Vagina (tissue), 2 donors: ENCODE data around the gene PTN. TPM values are rescaled to one million over a fixed set of nuclear protein-coding genes. Genes with fewer than 3 reads are reported as not detected.
A peak's percentile ranks its signal among the peaks of the same experiment; 100 is the strongest.

Experiments used
- DNase-seq, 2 donors: peaks; one replicate each; pipeline ENCODE4 v3.0.0-alpha.2; 2017; ENCODE audit errors: extremely low spot score in 2 of 2
- H3K27ac ChIP-seq: fragments of 200-600 bp; sonication (generic); one replicate; pipeline ENCODE4 v1.5.1; 2019
- H3K27me3 ChIP-seq: fragments of 200-600 bp; sonication (generic); one replicate; pipeline ENCODE4 v1.5.1; 2019
- H3K36me3 ChIP-seq, 2 donors: fragments of 200-600 bp; sonication (generic); one replicate each; pipeline ENCODE4 v1.5.1; 2017 to 2019
- H3K4me1 ChIP-seq: fragments of 200-600 bp; sonication (generic); one replicate; pipeline ENCODE4 v1.5.1; 2019
- H3K4me3 ChIP-seq, 2 donors: fragments of 200-600 bp; sonication (generic); 1 replicate in 1 of 2; 2 replicates in 1 of 2; pipeline ENCODE4 v1.5.1; 2016 to 2019
- H3K9me3 ChIP-seq: fragments of 200-600 bp; sonication (generic); one replicate; pipeline ENCODE4 v1.5.1; 2019
- CTCF ChIP-seq, 3 experiments: fragments of 450-650 bp in 2 of 3; fragments of 200-600 bp in 1 of 3; sonication (generic) in 1 of 3; IDR thresholded peaks; one replicate each; pipeline ENCODE4 v1.5.1; 2017 to 2019; ENCODE audit warnings: antibody characterized with exemption in 3 of 3, mild to moderate bottlenecking in 2 of 3, moderate library complexity in 2 of 3
- POLR2A ChIP-seq, 2 donors: fragments of 450-650 bp; IDR thresholded peaks; one replicate each; pipeline ENCODE4 v1.6.1; 2017; ENCODE audit warnings: antibody characterized with exemption in 2 of 2, mild to moderate bottlenecking in 2 of 2, moderate library complexity in 2 of 2
- POLR2AphosphoS5 ChIP-seq, 2 donors: sonication (generic); formaldehyde crosslinking; IDR thresholded peaks; one replicate each; pipeline ENCODE4 v1.9.0; 2017; ENCODE audit warnings: antibody characterized with exemption in 2 of 2, mild to moderate bottlenecking in 2 of 2, low read depth in 1 of 2; ENCODE audit not compliant: insufficient read depth in 1 of 2
- intact Hi-C: fragments of 100-400 bp; cut with DNase I; formaldehyde crosslinking; loops from one replicate; pipeline ENCODE4 v1.15.1; 2023
- total RNA-seq: library from RNA; depleted of rRNA; stranded (reverse); fragments of >200 nt; gene quantifications from one replicate; pipeline ENCODE4 v1.2.3, GENCODE V29; 2016

PTN gene
- 48.4 TPM for total RNA-seq

DNA sequence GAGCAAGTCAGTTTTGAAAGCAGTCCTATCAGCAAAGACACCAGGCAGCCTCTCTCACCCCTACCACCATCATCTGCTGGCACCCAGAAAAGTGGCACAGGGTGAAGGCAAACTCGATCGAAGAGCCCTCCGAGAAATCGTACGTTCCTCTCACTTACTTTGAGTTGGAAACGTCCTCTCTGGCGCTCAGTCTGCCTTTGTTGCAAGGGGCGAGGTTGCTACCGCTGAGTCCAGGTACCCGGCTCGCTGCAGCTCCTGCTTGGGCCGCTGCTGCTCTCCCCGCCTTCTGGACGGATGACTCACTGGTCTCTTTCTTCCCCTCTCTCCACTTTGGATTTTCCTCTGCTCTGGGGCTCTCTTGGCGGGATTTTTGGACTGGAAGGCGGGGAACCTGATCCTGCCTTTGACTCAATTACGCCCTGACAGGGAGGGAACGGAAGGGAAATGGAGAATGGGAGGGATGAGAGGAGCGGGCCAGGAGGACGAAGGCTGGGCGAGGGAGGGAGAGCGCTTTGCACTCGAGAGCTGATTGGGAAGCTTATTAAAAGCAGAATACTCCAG lies at the start of gene PTN:
PTN (minus strand) TSS at position 453 of the 561 bp plus-strand sequence. CDS start 88,760 bp downstream, outside the sequence.
- Histone ChIP-seq H3K27me3 (no peaks in the 10 kb centered on the region), H3K9me3 (no peaks in the 10 kb centered on the region), H3K27ac (peak within 1 kb of the TSS; percentile 2), H3K4me3 (peak within 1 kb of the TSS; percentile 37 to 57), H3K4me1 (no peaks in the 10 kb centered on the region), H3K36me3 (no peaks in the 10 kb centered on the region)
- intact Hi-C loops, result no loop called here
- no peak for DNase-seq
- no peak for TF ChIP-seq POLR2A (IDR thresholded peaks at IDR 0.05)
- no peak for TF ChIP-seq CTCF (IDR thresholded peaks at IDR 0.05)
- TF ChIP-seq POLR2AphosphoS5 (IDR thresholded peaks at IDR 0.05; ENCODE audit: insufficient read depth in 1 of 2, low read depth in 1 of 2), result peak in 1 of 2 donors; percentile 67

GRCh38 chr7:137390076-137390475 lies 46.5 kb upstream of the PTN start:
- Histone ChIP-seq H3K4me1 (no peaks in the 10 kb centered on the region), H3K4me3 (no peak overlapping the region), H3K9me3 (no peaks in the 10 kb centered on the region), H3K27ac (no peak overlapping the region), H3K36me3 (no peaks in the 10 kb centered on the region), H3K27me3 (no peaks in the 10 kb centered on the region)
- TF ChIP-seq POLR2A (IDR thresholded peaks at IDR 0.05) (no peak), POLR2AphosphoS5 (IDR thresholded peaks at IDR 0.05; ENCODE audit: insufficient read depth in 1 of 2, low read depth in 1 of 2) (no peak), CTCF (IDR thresholded peaks at IDR 0.05) (no peak)
- DNase-seq, result no peak
- intact Hi-C loops, result no loop called here

DNA sequence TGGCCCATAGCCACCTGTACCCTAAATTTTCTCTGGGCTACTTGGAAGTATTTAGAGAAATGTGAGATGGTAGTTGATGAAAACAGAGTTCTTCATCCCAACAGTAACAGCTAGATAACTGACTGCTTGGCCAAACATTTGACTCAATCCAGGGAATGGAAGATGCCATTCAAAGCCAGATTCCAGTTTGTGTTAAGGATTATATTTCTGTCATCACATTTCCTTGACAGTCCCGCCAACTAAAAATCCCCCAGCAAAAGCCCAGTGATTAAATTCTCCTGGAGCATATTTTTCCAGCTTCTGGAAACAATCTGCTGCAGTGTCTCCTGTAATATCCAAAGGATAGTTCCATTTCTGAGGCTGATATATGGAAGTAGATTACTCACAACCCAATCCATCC lies 45.4 kb upstream of the PTN start:
- TF ChIP-seq CTCF (IDR thresholded peaks at IDR 0.05) (no peak), POLR2A (IDR thresholded peaks at IDR 0.05) (no peak), POLR2AphosphoS5 (IDR thresholded peaks at IDR 0.05; ENCODE audit: insufficient read depth in 1 of 2, low read depth in 1 of 2) (no peak)
- no peaks in the 10 kb centered on the region for H3K4me1 ChIP-seq
- H3K27me3 ChIP-seq, result no peaks in the 10 kb centered on the region
- no peak for DNase-seq
- no peaks in the 10 kb centered on the region for H3K9me3 ChIP-seq
- H3K27ac ChIP-seq, result no peak overlapping the region
- intact Hi-C loops, result no loop called here
- no peaks in the 10 kb centered on the region for H3K36me3 ChIP-seq
- no peak overlapping the region for H3K4me3 ChIP-seq

GRCh38 chr7:137386966-137387365 lies 43.4 kb upstream of the PTN start:
- TF ChIP-seq CTCF (IDR thresholded peaks at IDR 0.05) (no peak), POLR2AphosphoS5 (IDR thresholded peaks at IDR 0.05; ENCODE audit: insufficient read depth in 1 of 2, low read depth in 1 of 2) (no peak), POLR2A (IDR thresholded peaks at IDR 0.05) (no peak)

DNA sequence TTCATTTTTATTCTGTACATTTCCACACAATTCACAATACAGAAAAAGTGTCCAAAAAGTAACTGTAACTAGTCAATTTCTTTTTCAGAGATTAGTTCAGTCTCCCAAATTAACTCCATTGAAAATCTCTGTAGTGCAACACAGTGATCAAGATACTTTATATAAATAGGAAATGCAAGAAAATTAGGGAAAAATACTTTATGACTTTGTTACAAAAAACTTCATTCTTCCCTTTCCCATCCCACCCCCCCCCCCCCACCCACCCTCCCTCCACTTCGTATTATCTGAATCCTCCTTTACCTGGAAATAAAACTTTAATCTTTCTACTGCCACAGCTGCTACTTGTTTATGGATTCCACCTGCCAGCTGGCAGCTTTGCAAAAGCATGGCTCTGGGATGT lies 37.5 kb upstream of the PTN start:
- Histone ChIP-seq H3K27me3 (no peaks in the 10 kb centered on the region), H3K4me1 (no peaks in the 10 kb centered on the region), H3K36me3 (no peaks in the 10 kb centered on the region), H3K4me3 (no peak overlapping the region), H3K27ac (no peak overlapping the region), H3K9me3 (no peaks in the 10 kb centered on the region)
- intact Hi-C loops, result no loop called here
- no peak for DNase-seq
- TF ChIP-seq POLR2A (IDR thresholded peaks at IDR 0.05) (no peak), CTCF (IDR thresholded peaks at IDR 0.05) (no peak), POLR2AphosphoS5 (IDR thresholded peaks at IDR 0.05; ENCODE audit: insufficient read depth in 1 of 2, low read depth in 1 of 2) (no peak)

More at GRCh38 chr7:137386966-137387365, 43.4 kb upstream of the PTN start:
- Histone ChIP-seq H3K27ac (no peak overlapping the region), H3K4me1 (no peaks in the 10 kb centered on the region), H3K27me3 (no peaks in the 10 kb centered on the region), H3K36me3 (no peaks in the 10 kb centered on the region), H3K9me3 (no peaks in the 10 kb centered on the region), H3K4me3 (no peak overlapping the region)
- DNase-seq, result no peak
- intact Hi-C loops, result no loop called here
